Endothelial cell of umbilical vein (primary cell): ENCODE measurements around the gene RABEP1. TPM values are rescaled to one million over a fixed set of nuclear protein-coding genes. Genes with fewer than 3 reads are reported as not detected.

ENCODE experiments used
- BruUV-seq: library from RNA; stranded (reverse); fragments of 400-500 nt; replicated peaks from 2 replicates; lab custom pipeline; 2021; lab: Mats Ljungman, UMichigan
- CTCF ChIA-PET: fragments of 300-600, 350-600 bp; sonication (Branson Sonifier 250); formaldehyde crosslinking; loops from one replicate; lab custom pipeline; 2021; ENCODE audit warnings: antibody characterized with exemption, inconsistent platforms; lab: Charles Lee
- POLR2A ChIA-PET: fragments of 300-600, 350-600 bp; sonication (Branson Sonifier 250); formaldehyde crosslinking; loops from one replicate; lab custom pipeline; 2021; ENCODE audit warnings: antibody characterized with exemption, inconsistent platforms; lab: Charles Lee
- DNase-seq: peaks from one replicate; pipeline ENCODE4 v3.0.0-alpha.2; 2011; ENCODE audit warnings: low read depth, low spot score
- FAIRE-seq: peaks from 2 replicates; lab custom pipeline; 2011; peaks lifted over from hg19 to GRCh38; lab: Jason Lieb, UNC
- H2AFZ ChIP-seq: 2 replicates; pipeline ENCODE4 v1.6.0; 2012; ENCODE audit warnings: low read depth, low read length, control low read depth, inconsistent platforms
- H3K27ac ChIP-seq: 2 replicates; pipeline ENCODE4 v1.5.1; 2011; ENCODE audit warnings: low read depth, mild to moderate bottlenecking, control low read depth, low read length, moderate library complexity; ENCODE audit not compliant: insufficient read depth
- H3K27me3 ChIP-seq, 2 experiments: 2 replicates each; pipeline versions ENCODE4 v1.6.0 to v1.6.1; 2011; ENCODE audit warnings: low read length in 2 of 2, mixed read lengths in 1 of 2; ENCODE audit not compliant: control insufficient read depth in 2 of 2, insufficient read depth in 2 of 2
- H3K36me3 ChIP-seq, 2 experiments: 2 replicates in 1 of 2; 3 replicates in 1 of 2; pipeline ENCODE4 v1.5.1; 2011; ENCODE audit warnings: low read length in 2 of 2, mild to moderate bottlenecking in 1 of 2, moderate library complexity in 1 of 2; ENCODE audit not compliant: control insufficient read depth in 2 of 2, insufficient read depth in 2 of 2; ENCODE audit errors: extremely low read depth in 1 of 2
- H3K4me1 ChIP-seq: 3 replicates; pipeline ENCODE4 v1.5.1; 2011; ENCODE audit warnings: mild to moderate bottlenecking, low read length; ENCODE audit not compliant: control insufficient read depth, insufficient read depth; ENCODE audit errors: extremely low read depth
- H3K4me2 ChIP-seq: 2 replicates; pipeline ENCODE4 v1.6.1; 2011; ENCODE audit warnings: low read length, control low read depth, mixed read lengths; ENCODE audit not compliant: insufficient read depth
- H3K4me3 ChIP-seq, 3 experiments: fragments of 200-600 bp in 1 of 3; sonication (generic), shearing (Covaris generic) in 1 of 3; replicated peaks in 1 of 3; 2 replicates each; pipeline ENCODE4 v1.5.1; 2011 to 2016; ENCODE audit warnings: control low read depth in 3 of 3, low read length in 3 of 3, mild to moderate bottlenecking in 2 of 3, inconsistent platforms in 1 of 3, low read depth in 1 of 3, moderate library complexity in 1 of 3; ENCODE audit not compliant: insufficient read depth in 1 of 3
- H3K79me2 ChIP-seq: 2 replicates; pipeline ENCODE4 v1.6.0; 2012; ENCODE audit warnings: low read length, inconsistent platforms; ENCODE audit not compliant: control insufficient read depth, insufficient read depth
- H3K9ac ChIP-seq: replicated peaks from 2 replicates; pipeline ENCODE3; 2011; ENCODE audit warnings: low read length, control low read depth; ENCODE audit not compliant: insufficient read depth; ENCODE audit errors: extremely low read depth
- H3K9me1 ChIP-seq: replicated peaks from 3 replicates; pipeline ENCODE4 v1.6.0; 2011; ENCODE audit warnings: mild to moderate bottlenecking, low read length; ENCODE audit not compliant: control insufficient read depth, insufficient read depth; ENCODE audit errors: extremely low read depth
- H3K9me3 ChIP-seq: replicated peaks from 2 replicates; pipeline ENCODE4 v1.5.1; 2012; ENCODE audit warnings: low read length, inconsistent platforms; ENCODE audit not compliant: control insufficient read depth, insufficient read depth
- H4K20me1 ChIP-seq: replicated peaks from 2 replicates; pipeline ENCODE3; 2011; ENCODE audit warnings: mild to moderate bottlenecking, low read length; ENCODE audit not compliant: control insufficient read depth, insufficient read depth; ENCODE audit errors: extremely low read depth
- EZH2 ChIP-seq: IDR thresholded peaks from 2 replicates; pipeline ENCODE4 v1.6.1; 2012; ENCODE audit warnings: borderline replicate concordance, low read depth, mild to moderate bottlenecking, moderate library complexity, low read length, inconsistent platforms; ENCODE audit not compliant: severe bottlenecking
- FOS ChIP-seq: IDR thresholded peaks from 2 replicates; pipeline ENCODE4 v1.6.1; 2011; ENCODE audit warnings: mild to moderate bottlenecking, low read length, moderate library complexity, borderline replicate concordance; ENCODE audit not compliant: insufficient read depth
- GATA2 ChIP-seq: IDR thresholded peaks from 2 replicates; pipeline ENCODE4 v1.7.0; 2011; ENCODE audit warnings: low read depth, mild to moderate bottlenecking, moderate library complexity, mixed read lengths, low read length; ENCODE audit not compliant: insufficient read length, insufficient read depth
- JUN ChIP-seq: IDR thresholded peaks from 2 replicates; pipeline ENCODE4 v1.6.1; 2011; ENCODE audit warnings: borderline replicate concordance, low read depth; ENCODE audit not compliant: insufficient read length, insufficient read depth
- MYC ChIP-seq: IDR thresholded peaks from one replicate; pipeline ENCODE4 v1.6.1; 2011; ENCODE audit warnings: mild to moderate bottlenecking, low read depth, low read length
- POLR2A ChIP-seq: IDR thresholded peaks from 2 replicates; pipeline ENCODE4 v1.6.1; 2012; ENCODE audit warnings: low read depth, mild to moderate bottlenecking, control low read depth, low read length
- POLR2AphosphoS5 ChIP-seq: IDR thresholded peaks from 2 replicates; pipeline ENCODE4 v1.6.1; 2012; ENCODE audit warnings: low read depth, mild to moderate bottlenecking, control low read depth, low read length, moderate library complexity; ENCODE audit not compliant: insufficient read depth
- dilution Hi-C: fragments of 300-500 bp; cut with MboI; formaldehyde crosslinking; loops from one replicate; pipeline ENCODE4 v1.15.0; 2019; ENCODE audit warnings: low sequenced_read_pairs; ENCODE audit not compliant: extremely low pct_ligation_motif_present
- intact Hi-C: fragments of 100-400 bp; cut with micrococcal nuclease; formaldehyde crosslinking; loops from one replicate; pipeline ENCODE4 v1.10.0; 2022
- polyA plus RNA-seq, 4 experiments: library from polyadenylated mRNA; depleted of rRNA in 3 of 4; stranded (reverse) in 3 of 4; unstranded in 1 of 4; fragments of >200 nt; gene quantifications; 2 replicates each; pipeline versions ENCODE4 v1.2.1 to v1.2.3, GENCODE V29; 2011 to 2012; ENCODE audit warnings: missing spikeins in 1 of 4
- total RNA-seq: library from RNA; stranded (reverse); gene quantifications from 2 replicates; pipeline ENCODE4 v1.2.3, GENCODE V29; 2021
- TF ChIP-seq, protein P1 (sequence below): IDR thresholded peaks from 2 replicates; pipeline ENCODE4 v1.6.1; 2011; ENCODE audit not compliant: insufficient read depth, insufficient read length
- TF ChIP-seq, protein P2 (sequence below), 2 donors: IDR thresholded peaks; 1 replicate in 1 of 2; 2 replicates in 1 of 2; pipeline ENCODE4 v1.5.1; 2011; ENCODE audit warnings: low read length in 2 of 2, mild to moderate bottlenecking in 2 of 2, moderate library complexity in 2 of 2, control low read depth in 1 of 2, inconsistent platforms in 1 of 2, low read depth in 1 of 2; ENCODE audit not compliant: insufficient read depth in 1 of 2; ENCODE audit errors: extremely low read depth in 1 of 2

Gene RABEP1
- total and polyA plus RNA-seq, 2 donors (not counting 3 experiments of a cell fraction or from before 2014, with no cell fraction given), result 10.1 to 54.8 TPM

DNA sequence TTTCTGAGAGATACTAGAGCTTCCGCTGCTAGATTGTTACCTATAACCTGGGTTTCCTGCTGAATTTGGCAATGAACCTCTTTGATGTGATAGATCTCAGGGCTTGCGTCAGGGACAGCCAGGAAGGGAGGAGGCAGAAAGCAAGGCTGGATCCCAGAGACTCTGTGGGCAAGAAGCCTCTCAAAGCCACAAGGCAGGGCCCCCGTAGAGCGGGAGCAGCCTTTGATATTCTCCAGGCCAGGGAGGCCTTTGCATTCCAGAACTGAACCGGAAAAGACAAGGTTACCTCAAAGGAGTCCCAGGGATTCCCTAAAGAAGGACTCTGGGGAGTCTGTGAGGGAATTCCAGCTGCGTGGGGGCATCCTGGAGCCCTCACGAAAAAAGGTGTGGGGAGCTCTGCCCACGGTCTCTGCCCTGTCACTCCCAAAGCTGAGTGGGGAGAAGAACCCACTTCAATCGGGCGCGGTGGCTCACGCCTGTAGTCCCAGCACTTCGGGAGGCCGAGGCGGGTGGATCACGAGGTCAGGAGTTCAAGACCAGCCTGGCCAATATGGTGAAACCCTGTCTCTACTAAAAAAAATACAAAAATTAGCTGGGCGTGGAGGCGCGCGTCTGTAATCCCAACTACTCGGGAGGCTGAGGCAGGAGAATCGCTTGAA, 33.1 kb upstream of the RABEP1 start:
- BruUV-seq, result no TSS peak
- FAIRE-seq, result no peak
- no peaks in the 10 kb centered on the region for H3K79me2 ChIP-seq
- CTCF ChIA-PET, result interaction anchor here (0.8 to 3.6 kb wide), 7 partner anchors 9 to 1187 kb away, joined by 3 to 41 read pairs (median 4); partner anchors contain the start of genes C1QBP and SCIMP
- no peaks in the 10 kb centered on the region for H4K20me1 ChIP-seq
- no peak for DNase-seq
- H2AFZ ChIP-seq, result no peak overlapping the region
- H3K4me2 ChIP-seq, result no peak overlapping the region
- TF ChIP-seq, protein P1, sequence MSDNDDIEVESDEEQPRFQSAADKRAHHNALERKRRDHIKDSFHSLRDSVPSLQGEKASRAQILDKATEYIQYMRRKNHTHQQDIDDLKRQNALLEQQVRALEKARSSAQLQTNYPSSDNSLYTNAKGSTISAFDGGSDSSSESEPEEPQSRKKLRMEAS, result no peak
- no peak for TF ChIP-seq JUN
- TF ChIP-seq, protein P2, sequence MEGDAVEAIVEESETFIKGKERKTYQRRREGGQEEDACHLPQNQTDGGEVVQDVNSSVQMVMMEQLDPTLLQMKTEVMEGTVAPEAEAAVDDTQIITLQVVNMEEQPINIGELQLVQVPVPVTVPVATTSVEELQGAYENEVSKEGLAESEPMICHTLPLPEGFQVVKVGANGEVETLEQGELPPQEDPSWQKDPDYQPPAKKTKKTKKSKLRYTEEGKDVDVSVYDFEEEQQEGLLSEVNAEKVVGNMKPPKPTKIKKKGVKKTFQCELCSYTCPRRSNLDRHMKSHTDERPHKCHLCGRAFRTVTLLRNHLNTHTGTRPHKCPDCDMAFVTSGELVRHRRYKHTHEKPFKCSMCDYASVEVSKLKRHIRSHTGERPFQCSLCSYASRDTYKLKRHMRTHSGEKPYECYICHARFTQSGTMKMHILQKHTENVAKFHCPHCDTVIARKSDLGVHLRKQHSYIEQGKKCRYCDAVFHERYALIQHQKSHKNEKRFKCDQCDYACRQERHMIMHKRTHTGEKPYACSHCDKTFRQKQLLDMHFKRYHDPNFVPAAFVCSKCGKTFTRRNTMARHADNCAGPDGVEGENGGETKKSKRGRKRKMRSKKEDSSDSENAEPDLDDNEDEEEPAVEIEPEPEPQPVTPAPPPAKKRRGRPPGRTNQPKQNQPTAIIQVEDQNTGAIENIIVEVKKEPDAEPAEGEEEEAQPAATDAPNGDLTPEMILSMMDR (IDR thresholded peaks at IDR 0.05; ENCODE audit: extremely low read depth in 1 of 2, insufficient read depth in 1 of 2, low read depth in 1 of 2, low read length in 2 of 2), result no peak
- TF ChIP-seq EZH2, result no peak
- TF ChIP-seq POLR2AphosphoS5, result no peak
- no peak for TF ChIP-seq GATA2
- TF ChIP-seq MYC, result no peak
- TF ChIP-seq POLR2A, result no peak
- no peak for TF ChIP-seq FOS
- H3K4me1 ChIP-seq, result no peaks in the 10 kb centered on the region
- H3K27me3 ChIP-seq, result no peaks in the 10 kb centered on the region
- H3K9ac ChIP-seq, result no peak overlapping the region
- no peaks in the 10 kb centered on the region for H3K9me1 ChIP-seq
- H3K4me3 ChIP-seq, result no peak overlapping the region
- intact Hi-C loops, result loop anchor here (1.0 to 10.0 kb wide), 5 partner anchors 58 to 1186 kb away; partner anchors contain the start of genes AIPL1, C1QBP and NUP88
- dilution Hi-C loops, result no loop called here
- H3K36me3 ChIP-seq, result no peaks in the 10 kb centered on the region
- no peak overlapping the region for H3K27ac ChIP-seq
- H3K9me3 ChIP-seq, result no peaks in the 10 kb centered on the region
- POLR2A ChIA-PET, result interaction anchor here (0.7 kb wide), 1 partner anchor 125 kb away, joined by 3 read pairs; no protein-coding TSS in a partner anchor
